AG08396 (cell line): ENCODE data around the gene KCND2.
"Not testable (repeated sequence)": the region's sequence is repeated elsewhere in the genome, so short reads cannot be mapped to it uniquely, and the experiment has no call there.

Experiments used
- DNase-seq: peaks from one replicate; pipeline ENCODE4 v3.0.0; 2012; ENCODE audit warnings: low spot score, mixed read lengths

The KCND2 gene

GRCh38 chr7:120502132-120502531 is 229.2 kb downstream of the KCND2 start:
- DNase-seq = no peak

DNA sequence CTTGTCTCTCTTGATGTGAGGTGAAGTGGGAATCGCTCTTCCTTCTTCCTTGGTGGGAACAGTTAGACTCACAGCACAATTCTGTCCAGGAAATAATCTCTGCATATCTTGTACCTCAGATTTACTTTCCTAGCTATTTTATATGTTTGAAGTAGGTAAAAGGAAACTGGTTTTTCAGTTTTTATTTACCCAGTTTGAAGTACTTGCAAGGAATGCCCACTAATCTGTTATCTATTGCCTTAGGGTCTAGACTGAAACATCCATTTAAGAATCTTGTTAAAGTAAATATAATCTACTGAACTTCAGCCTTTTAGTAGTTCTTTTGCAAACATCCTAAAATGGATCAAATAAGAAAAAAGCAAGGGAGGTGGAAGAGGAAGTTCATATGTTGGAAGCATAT is 229.8 kb downstream of the KCND2 start:
- DNase-seq = no peak

DNA sequence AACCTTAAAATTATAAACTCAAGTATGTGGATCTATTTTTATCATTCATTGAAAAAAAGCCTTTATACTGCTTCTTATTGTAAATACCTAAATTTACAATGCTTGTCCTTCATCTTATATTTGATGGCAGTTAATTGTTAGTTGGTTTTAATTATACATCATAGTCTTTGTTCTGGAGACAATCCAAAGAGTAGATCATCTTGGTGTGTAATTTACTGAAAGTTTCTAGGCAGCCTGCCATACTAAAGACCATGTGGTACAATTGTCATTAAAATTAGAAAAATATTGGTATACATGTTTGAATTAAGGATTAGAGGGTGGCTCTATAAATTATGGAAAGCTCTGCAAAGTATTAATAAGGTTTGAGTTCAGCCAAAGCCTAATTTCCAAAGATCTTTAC is 231.4 kb downstream of the KCND2 start:
- no peak for DNase-seq

DNA sequence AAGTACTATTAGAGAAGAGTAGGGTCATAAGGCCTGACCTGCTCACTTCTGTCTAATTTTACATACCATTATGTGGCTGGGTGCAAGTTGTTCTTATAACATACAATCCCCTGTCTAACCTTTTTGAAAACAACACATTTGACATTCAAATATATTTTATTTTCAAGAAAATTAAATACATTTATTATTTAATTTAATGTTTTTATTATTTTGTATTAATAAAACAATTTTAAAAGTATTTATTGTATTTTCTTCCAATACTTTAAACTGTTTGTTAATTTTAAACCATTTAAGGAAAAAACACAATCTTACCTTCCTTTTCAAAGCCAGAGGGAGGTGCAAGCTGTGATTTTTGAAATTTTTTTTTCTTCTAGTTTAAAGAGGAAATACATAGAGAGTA is 232.8 kb downstream of the KCND2 start:
- no peak for DNase-seq

DNA sequence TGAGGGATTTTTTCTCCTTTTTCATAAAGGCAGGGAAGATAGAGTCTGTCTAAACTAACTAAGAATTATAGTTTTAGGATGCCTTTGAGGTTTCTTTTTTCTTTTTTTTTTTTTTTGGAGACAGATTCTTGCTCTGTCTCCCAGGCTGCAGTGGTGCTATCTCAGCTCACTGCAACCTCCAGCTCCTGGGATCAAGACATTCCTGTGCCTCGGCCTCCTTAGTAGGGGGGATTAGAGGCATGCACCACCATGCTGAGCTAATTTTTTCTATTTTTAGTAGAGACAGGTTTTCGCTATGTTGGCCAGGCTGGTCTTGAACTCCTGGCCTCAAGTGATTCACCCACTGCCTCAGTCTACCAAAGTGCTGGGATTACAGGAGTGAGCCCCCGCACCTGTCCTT is 239.7 kb downstream of the KCND2 start:
- DNase-seq = no peak

GRCh38 chr7:120519224-120519623 is 246.2 kb downstream of the KCND2 start:
- no peak for DNase-seq

DNA sequence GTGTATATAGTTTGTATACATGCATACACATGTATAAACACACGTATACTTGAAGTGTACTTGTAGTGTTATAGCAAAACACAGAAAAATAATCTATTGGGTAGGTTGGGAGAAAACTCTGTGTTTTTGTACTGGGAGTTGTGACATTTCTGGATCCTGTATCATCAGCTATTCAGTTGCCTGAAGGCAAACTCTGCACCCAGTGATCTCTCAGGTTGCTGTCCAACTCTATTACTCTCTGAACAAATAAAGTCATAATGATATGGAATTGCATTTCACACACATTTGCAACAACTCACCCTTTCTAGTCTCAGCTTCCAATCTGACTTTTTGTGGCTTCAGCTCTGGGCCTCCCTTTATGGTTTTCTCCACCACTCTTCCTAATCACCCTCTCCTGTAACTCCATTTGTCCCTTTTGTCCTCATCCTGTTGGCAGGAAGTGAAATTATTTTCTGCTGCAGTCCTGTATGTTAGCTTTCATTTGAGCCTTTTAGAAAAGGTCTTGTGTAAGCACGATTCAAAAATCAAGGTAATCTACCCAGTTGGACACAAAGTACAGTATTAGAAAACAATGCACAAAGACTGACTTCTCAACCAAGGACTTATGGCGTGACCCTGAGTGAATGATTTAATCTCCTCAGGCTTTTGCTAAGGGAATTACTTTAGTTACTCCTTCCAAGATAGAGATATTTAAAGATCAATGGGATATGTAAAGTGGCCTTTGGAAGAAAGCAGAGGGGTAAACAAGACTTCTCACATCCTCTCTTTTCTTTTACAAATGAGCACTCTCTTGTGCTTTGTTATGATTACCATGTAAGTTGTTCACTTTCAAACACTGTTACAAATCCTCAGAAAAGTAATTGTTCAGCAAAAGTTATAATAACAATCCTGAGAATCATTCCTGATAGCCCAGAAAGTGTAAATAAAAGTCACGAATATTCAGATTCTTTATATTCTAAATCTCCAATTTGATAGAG is 249.1 kb downstream of the KCND2 start:
- DNase-seq = no peak

DNA sequence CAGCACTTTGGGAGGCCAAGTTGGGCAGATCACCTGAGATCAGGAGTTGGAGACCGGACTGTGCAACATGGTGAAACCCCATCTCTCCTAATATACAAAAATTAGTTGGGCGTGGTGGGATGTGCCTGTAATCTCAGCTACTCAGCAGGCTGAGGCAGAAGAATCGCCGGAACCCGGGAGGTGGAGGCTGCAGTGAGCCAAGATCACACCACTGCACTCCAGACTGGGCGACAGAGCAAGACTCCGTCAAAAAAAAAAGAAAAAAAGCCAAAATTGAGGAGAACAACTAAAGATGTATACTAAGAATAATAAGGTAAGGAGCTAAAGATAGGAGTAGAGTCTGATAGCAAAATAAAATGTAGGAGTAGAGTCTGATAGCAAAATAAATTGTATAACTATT is 251.0 kb downstream of the KCND2 start:
- no peak for DNase-seq

GRCh38 chr7:120526902-120527509 is 254.0 kb downstream of the KCND2 start:
- no peak for DNase-seq

DNA sequence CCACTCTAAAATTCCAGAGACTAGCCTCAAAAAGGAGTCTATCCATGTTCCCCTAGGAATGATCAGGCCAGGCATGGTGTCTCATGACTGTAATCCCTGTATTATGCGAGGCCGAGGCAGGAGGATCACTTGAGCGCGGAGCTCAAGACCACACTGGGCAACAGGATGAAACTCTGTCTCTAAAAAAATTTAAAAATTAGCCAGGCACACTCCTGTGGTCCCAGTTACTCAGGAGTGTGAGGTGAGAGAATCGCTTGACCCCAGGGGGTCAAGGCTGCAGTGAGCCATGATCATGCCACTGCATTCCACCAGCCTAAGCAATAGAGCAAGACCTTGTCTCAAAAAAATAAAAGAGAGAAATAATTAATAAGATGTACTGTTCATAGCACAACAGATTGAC is 256.8 kb downstream of the KCND2 start:
- no peak for DNase-seq

DNA sequence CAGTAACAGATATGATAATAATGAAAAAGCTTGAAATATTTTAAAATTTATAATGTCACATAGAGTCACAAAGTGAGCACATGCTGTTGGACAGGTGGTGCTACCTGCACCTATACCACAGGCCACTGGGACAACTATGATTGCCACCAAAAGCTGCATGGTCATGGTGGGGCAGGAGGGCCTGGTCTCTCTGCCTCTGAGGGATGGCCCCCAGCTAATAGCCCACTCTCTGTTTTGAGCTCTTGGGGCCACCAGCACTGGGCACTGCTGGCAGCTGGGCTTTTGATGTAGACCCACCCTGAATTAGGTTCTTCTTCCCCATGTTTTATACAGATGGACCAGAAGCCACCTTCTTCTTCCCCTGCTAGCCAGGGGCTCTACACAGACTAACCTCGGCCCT is 265.4 kb downstream of the KCND2 start:
- no peak for DNase-seq

DNA sequence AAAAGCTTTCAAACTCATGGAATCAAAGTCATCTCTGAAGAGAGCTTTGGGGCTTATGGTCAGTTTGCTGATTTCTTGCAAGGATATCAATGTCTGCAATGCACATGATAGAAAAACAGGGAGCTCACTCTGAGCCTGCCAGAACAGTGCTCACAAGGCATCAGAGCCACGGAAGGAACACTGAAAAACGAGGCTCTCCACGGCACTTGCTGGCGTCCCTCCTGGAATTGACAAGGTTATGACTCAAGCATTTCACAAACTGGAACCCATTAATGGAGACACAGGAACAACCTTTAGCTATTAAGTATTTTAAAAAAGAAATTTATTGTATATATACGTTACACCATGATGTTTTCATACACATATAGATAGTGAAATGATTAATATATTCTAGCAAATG is 266.3 kb downstream of the KCND2 start:
- no peak for DNase-seq

DNA sequence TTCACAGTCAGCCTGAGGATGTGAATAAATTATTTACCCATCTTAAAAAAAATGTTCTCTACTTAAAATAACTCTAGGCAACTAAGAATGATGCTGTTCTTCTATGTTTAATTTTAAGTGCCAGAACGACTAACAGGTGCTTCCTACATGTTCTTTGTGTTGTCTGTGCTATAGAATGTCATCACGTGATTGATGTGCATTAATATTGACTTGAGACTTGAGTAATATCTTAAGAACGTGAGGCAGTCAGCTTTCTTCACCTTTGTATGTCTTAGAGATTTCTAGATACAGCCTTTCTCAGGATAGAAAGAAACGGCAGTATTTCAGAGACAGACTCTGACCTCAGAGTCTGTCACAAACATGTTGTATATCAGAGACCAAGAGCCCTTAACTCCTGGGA is 274.6 kb downstream of the KCND2 start:
- no peak for DNase-seq

GRCh38 chr7:120550494-120551048 is 277.6 kb downstream of the KCND2 start:
- DNase-seq = no peak

- no peak for DNase-seq
Measured at GRCh38 chr7:120553491-120553890, 280.5 kb downstream of the KCND2 start.

- peak; percentile 15 for DNase-seq
Measured at GRCh38 chr7:120554960-120555571, 282.1 kb downstream of the KCND2 start.

GRCh38 chr7:120564145-120564544 is 291.2 kb downstream of the KCND2 start:
- DNase-seq = no peak

GRCh38 chr7:120567204-120567603 is 294.2 kb downstream of the KCND2 start:
- no peak for DNase-seq

GRCh38 chr7:120578657-120579056 is 305.7 kb downstream of the KCND2 start:
- DNase-seq = not testable (repeated sequence)

- no peak for DNase-seq
Measured at GRCh38 chr7:120582916-120583315, 309.9 kb downstream of the KCND2 start.

GRCh38 chr7:120583899-120584586 is 311.1 kb downstream of the KCND2 start:
- DNase-seq = no peak

- no peak for DNase-seq
Measured at GRCh38 chr7:120586571-120586970, 313.6 kb downstream of the KCND2 start.
